T follicular helper cell (primary cell): ENCODE data around the gene RINT1.
"Not testable (repeated sequence)": the region's sequence is repeated elsewhere in the genome, so short reads cannot be mapped to it uniquely, and the experiment has no call there.

Experiments used
- DNase-seq: peaks from one replicate; pipeline ENCODE4 v3.0.0-alpha.2; 2020; ENCODE audit warnings: low read depth

The RINT1 gene

GRCh38 chr7:105532709-105533460 is 884 bp downstream of the RINT1 start:
- DNase-seq: no peak

DNA sequence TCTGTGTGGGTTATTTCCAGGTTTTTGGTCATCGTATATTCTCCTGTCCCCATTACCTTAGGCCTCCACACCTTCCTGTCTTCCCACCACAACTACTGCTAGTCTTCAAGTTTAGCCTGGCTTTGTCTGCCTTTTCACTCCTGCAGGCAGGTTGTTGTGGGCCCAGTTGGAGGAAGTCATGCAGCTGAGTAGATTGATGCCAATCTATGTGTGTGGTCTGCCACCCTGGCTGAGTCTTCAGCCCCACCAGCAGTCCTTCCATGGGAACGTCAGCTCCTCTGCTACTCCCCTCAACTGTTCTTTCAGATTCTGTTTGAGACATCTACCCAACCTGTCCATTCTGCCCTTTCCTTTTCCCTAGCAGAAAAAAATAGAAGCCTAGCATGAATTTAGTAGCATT is 6.3 kb downstream of the RINT1 start:
- no peak for DNase-seq

GRCh38 chr7:105559926-105560325 is 27.9 kb downstream of the RINT1 start:
- no peak for DNase-seq

GRCh38 chr7:105565190-105565589 is 33.2 kb downstream of the RINT1 start:
- DNase-seq: no peak

- DNase-seq: no peak
Measured at GRCh38 chr7:105567024-105567423, 35.0 kb downstream of the RINT1 start.

DNA sequence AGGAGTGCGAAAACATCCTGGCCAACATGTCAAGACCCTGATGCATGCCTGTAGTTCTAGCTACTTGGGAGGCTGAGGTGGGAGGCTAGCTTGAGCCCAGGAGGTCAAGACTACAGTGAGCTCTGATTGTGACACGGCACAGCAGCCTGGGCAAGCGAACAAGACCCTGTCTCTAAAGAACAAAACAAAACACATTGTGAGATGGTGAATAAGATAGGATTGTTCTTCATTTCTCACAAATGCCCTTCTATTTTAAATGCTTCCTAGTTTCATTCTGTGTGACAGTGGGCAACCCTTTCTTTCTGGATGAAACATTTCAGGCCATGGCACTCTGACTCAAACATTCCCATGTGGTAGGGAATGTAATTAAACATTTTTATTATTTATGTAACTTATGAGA is 35.8 kb downstream of the RINT1 start:
- no peak for DNase-seq

DNA sequence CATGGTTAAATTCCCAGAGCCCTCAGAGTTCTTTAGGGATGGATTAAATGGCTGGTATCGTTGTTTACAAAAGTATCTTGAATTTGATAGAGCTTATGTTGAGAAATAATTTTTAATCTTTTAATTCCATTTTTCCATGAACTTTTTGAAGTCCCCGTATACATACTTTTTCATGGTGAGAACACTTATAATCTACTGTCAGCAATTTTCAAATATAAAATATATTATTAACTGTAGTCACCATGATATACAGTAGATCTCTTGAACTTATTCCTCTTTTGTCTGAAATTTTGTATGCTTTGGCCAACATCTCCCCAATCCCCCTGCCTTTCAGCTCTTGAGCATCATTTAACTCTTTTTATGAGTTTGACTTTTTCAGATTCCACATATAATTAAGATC is 39.9 kb downstream of the RINT1 start:
- no peak for DNase-seq

DNA sequence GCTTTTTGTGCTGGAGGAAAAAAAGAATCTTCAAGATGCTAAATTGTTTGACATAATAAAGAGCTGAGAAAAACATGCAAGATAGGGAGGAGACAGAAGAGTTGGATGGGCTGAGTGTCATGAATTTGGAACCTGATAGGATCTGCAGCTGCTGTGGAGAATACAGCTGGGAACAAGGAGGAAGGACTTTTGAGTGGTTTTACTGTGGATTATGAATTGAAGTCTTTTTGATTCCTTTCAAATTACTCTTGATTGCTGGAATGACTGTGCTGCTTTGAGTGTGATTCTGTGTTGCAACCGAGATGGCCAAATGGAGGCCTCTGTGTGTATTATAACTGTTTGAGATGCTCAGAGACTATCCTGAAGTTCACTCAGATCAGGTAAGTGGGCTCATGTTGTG is 45.2 kb downstream of the RINT1 start:
- DNase-seq: no peak

GRCh38 chr7:105578496-105578895 is 46.5 kb downstream of the RINT1 start:
- DNase-seq: no peak

DNA sequence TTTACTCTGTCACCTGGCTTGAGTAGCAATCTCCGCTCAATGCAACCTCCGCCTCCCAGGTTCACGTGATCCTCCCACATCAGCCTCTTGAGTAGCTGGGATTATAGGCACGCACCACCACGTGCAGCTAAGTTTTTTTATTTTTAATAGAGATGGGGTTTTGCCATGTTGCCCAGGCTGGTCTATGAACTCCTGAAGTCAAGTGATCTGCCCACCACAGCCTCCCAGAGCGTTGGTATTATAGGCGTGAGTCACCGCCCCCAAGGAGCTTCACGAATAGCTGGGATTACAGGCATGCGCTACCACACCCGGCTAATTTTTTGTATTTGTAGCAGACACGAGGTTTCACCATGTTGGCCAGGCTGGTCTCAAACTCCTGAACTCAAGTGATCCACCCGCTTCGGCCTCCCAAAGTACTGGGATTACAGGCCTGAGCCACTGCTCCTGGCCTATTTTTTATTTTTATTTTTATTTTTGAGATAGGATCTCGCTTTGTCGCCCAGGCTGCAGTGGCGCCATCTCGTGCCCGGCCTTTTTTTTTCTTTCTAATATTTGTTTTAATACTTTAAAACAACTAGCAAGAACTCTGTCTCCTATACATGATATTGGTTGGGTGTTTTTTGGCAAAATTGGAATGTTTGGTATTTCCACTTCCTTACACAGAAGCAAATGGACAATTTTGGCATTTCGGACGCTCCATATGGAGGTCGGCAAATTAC is 48.2 kb downstream of the RINT1 start:
- no peak for DNase-seq

DNA sequence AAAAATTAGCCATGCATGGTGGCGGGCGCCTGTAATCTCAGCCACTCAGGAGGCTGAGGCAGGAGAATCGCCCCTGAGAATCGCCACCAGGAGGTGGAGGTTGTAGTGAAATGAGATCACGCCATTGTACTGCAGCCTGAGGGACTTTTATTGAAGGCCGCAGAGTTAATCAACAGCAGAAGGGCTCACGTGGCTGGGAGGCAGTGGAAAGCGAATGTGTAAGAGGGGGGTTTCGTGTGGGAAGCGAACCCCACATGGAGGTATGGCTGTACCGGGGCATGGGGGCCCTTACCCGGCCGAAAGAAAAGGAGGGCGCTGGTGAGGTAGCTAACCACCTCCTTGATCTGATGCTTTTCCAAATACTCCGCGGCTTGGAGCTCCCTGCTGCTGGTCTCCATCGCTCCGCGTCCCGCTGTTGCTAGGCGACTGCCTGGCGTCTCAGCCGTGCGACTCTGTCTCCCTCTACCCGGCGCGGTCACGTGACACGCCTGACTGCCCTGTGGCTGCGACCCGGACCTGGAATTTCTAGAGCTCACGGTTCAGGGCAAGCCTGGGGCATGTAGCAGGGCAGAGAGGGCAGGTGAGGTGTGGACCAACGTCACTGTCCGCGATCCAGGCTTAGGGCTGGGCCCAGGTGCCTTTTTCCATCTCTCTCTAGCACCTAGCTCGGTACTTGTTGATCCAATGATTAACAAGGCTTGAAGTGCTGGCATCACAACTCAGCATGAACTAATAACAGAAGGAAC is 49.2 kb downstream of the RINT1 start, which contains the start of gene EFCAB10:
Gene EFCAB10 (minus strand): TSS at position 428 of the 746 bp plus-strand sequence. CDS start 30 bp downstream, at position 398.
- DNase-seq: peak; percentile 20

DNA sequence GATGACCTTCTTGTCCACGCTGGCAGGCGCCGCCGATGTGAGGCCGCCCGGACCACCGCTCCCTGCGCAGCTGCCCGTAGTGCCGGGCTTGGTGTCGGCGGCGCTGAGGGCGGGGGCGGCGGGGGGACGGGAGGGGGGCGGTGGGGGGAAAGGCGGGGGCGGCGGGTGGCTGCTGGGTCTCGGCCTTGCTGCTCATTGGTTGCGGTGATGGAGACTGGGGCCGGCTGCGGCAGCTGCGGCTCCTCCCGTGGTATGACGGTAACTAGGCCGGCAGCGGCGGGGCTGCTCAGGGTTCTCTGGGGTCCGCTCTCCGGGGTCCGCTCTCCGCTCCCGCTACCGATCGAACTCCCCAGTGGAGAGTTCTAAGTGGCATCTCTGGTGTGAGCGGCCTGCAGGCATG is 51.1 kb downstream of the RINT1 start:
- no peak for DNase-seq

- no peak for DNase-seq
Measured at GRCh38 chr7:105584165-105584564, 52.2 kb downstream of the RINT1 start.

- no peak for DNase-seq
Measured at GRCh38 chr7:105585850-105586500, 54.0 kb downstream of the RINT1 start.

DNA sequence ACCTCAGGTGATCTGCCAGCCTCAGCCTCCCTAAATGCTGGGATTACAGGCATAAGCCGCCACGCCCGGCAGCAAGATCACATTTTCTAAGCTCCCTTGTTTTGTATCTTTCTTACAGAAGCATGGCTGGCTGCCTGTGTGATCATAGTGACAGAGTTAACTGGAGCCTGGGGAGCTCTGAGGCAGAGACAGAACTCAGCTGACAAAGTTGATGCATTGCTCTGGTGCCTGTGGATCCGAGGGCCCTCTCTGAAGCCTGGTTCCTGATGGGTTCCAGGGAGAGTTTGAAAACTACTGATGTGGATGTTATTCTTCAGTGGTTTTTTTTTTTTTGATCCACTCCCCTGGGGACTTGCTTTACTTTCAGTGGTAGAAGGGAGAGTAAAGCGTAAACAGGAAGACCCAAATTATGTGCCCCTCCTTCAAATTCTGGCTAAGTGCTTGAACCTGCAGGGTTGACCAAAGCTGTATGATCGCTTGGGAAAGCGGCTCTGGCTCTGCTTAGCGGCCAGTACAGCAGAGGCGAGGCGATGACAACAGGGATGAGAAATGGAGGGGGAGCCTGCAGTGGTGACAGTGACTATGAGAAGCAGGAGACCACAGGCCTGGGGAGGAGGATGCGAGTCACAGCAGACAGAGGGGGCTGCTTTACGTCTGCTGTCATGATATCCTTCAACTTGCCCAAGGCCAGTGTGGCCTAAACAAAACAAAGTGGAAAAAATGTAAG is 56.1 kb downstream of the RINT1 start:
- DNase-seq: no peak

- DNase-seq: peak; percentile 12
Measured at GRCh38 chr7:105589356-105590077, 57.5 kb downstream of the RINT1 start.

GRCh38 chr7:105590793-105591192 is 58.8 kb downstream of the RINT1 start:
- DNase-seq: no peak

DNA sequence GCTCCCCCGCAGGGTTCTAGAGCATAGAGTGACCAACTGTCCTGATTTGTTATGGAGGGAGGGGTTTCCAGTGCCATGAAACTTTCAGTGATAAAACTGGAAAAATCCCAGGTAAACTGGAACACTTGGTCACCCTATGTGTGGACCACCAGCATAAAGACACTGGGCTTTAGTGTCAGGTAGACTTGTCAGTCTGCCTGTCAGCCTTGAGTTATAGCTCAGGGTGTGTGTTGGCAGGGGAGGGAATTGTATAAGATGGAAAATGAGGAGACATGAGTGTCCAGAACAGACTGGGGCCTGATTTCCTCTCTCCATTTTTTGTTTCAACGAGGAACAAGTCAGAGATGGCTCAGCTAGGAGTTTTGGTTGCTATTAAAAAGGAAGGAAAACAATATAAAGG is 59.5 kb downstream of the RINT1 start:
- no peak for DNase-seq

DNA sequence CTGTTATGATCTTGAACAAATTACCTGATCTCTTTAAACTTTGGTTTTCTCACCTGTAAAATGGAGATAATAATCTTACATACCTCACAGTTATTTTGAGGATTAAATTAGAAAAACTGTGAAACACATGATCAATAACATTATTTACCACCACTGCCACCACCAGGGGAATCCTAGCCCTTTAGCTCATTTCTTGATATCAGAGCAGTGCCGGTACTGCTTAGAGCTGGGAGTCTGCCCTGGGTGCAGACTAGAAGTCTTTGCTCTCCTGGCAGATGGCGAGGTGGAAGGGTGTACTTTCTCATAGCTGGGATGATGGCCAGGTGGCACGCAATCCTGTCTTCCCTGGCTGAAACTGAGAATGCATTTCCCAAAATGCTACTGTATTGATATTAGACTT is 62.0 kb downstream of the RINT1 start:
- no peak for DNase-seq

DNA sequence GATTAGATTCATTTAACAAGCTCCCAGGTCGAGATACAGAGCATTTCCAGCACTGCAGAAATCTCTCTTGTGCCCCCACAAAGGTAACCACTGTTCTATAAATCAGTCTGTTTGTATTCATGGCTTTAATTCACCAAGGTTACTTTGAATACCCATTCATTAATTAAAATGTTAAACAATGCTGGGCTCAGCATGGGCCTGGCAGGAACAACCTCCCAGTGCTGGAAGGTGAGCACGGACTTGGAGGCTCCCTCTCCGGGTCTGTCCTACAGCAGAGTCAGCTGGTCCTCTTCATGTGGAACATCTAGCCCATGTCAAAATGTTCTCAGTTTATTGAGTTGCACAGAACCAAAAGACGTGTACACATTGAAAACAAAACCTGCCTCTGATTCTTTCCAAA is 64.9 kb downstream of the RINT1 start:
- DNase-seq: no peak

DNA sequence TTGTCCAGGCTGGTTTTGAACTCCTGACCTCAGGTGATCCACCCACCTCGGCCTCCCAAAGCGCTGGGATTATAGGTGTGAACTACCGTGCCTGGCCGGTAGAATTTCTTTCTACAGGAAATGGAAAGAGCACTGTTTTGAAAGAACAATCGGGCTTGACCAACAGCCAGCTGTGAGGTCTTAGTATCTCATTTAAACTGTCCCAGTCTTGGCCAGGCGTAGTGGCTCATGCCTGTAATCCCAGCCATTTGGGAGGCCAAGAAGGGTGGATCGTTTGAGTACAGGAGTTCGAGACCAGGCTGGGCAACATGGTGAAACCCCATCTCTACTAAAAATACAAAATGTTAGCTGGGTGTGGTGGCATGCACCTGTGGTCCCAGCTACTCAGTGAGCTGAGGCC is 67.1 kb downstream of the RINT1 start:
- DNase-seq: not testable (repeated sequence)
